ENCODE data around the gene ADAMTS2. TPM values are rescaled to one million over a fixed set of nuclear protein-coding genes. Genes with fewer than 3 reads are reported as not detected.

The ADAMTS2 gene
- total and polyA plus RNA-seq, 2 donors (not counting 1 experiment from before 2014, with no cell fraction given) = 16.2 to 70.2 TPM

DNA sequence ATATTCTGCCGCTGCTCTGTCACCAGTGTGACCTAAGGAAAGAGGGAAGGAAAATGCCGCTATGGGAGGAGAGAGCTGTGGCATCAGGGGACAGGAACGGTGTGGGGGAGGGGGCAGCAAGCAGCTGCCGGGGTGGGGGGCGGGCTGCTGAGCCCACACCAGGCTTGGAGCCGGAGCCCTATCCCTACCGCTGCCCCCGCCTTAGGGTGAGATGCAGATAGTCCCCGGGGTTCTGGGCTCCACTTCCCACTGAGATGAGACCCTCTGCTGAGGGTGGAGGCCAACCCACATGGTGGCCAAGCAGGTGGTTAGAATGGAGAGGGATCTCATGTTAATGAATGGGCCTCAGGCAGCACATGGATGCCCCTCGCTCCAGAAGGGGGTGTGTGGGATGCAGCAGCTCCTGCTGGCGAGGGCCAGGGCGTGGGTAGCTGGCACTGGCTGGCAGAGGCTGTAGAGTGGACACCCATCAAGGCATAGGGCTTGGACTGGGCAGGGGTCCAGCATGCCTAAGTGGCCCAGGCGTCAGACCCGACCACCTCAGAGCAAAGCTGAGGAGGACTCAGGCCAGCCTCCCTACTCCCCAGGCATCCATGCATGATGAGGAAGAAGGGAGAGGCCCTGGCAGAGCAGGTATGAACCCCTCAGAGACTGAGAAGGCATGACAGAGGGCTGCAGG lies 153.6 kb downstream of the ADAMTS2 start:
- no peak for TF ChIP-seq EZH2 (IDR thresholded peaks at IDR 0.05; ENCODE audit: low read length, missing control alignments)
- TF ChIP-seq, protein P1, sequence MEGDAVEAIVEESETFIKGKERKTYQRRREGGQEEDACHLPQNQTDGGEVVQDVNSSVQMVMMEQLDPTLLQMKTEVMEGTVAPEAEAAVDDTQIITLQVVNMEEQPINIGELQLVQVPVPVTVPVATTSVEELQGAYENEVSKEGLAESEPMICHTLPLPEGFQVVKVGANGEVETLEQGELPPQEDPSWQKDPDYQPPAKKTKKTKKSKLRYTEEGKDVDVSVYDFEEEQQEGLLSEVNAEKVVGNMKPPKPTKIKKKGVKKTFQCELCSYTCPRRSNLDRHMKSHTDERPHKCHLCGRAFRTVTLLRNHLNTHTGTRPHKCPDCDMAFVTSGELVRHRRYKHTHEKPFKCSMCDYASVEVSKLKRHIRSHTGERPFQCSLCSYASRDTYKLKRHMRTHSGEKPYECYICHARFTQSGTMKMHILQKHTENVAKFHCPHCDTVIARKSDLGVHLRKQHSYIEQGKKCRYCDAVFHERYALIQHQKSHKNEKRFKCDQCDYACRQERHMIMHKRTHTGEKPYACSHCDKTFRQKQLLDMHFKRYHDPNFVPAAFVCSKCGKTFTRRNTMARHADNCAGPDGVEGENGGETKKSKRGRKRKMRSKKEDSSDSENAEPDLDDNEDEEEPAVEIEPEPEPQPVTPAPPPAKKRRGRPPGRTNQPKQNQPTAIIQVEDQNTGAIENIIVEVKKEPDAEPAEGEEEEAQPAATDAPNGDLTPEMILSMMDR (conservative IDR thresholded peaks at IDR 0.05 in 1 of 2, IDR thresholded peaks at IDR 0.05 in 1 of 2; ENCODE audit: low read depth in 1 of 2, low read length in 2 of 2) = no peak
- H3K4me2 ChIP-seq (ENCODE audit: extremely low read depth, insufficient read depth, low read length) = no peak overlapping the region
- no peak overlapping the region for H2AFZ ChIP-seq (ENCODE audit: low read length)
- no peak overlapping the region for H3K9ac ChIP-seq (ENCODE audit: insufficient read depth, low read length)
- H3K4me3 ChIP-seq (replicated peaks in 1 of 4; ENCODE audit: control extremely low read depth in 1 of 4, insufficient read depth in 1 of 4, low read depth in 3 of 4, low read length in 4 of 4) = no peak overlapping the region
- no peaks in the 10 kb centered on the region for H3K79me2 ChIP-seq (ENCODE audit: control insufficient read depth, insufficient read depth, low read length)
- no peaks in the 10 kb centered on the region for H3K9me3 ChIP-seq (ENCODE audit: control insufficient read depth, insufficient read depth, low read depth, low read length)
- no peak overlapping the region for H3K27ac ChIP-seq (ENCODE audit: insufficient read depth, low read length)
- no peak for DNase-seq (ENCODE audit: low read depth in 2 of 2)
- no peaks in the 10 kb centered on the region for H3K4me1 ChIP-seq (ENCODE audit: control insufficient read depth, extremely low read depth, insufficient read depth, low read length)
- no peaks in the 10 kb centered on the region for H3K36me3 ChIP-seq (ENCODE audit: control insufficient read depth, insufficient read depth, low read length)
- H3K27me3 ChIP-seq (ENCODE audit: control insufficient read depth, insufficient read depth, low read length) = no peaks in the 10 kb centered on the region
- no peaks in the 10 kb centered on the region for H4K20me1 ChIP-seq (ENCODE audit: control insufficient read depth, extremely low read depth, insufficient read depth, low read length)

DNA sequence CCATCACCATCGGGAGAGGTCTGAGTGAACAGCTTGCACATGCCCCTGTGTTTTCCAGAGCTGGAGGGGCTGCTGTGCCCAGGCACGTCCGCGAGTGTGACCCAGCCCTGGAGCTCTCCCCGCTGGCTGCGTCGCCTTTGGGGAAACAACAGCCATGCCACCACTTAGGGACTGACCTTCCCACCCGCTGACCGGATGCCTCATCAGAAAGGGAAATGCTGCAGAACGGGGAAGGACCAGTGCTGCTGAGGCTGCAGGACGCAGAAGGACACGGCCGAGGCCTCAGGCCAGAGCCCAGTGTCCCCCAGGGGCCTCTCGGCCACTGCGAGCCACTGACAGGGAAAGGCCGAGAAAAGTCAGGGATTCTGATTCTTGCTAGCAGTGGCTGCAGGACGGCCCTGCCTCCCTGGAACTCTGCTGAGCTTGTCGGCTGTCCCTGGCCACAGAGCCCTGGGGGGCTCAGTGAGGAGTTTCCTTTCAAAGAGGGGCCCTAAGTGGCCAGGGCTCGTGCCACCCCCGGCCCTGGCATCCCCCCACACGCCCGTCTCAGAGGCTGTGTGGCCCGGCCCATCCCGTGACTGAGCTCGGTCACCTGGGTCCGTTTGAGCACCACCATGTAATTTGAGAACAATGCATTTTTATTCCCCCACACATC lies 154.3 kb downstream of the ADAMTS2 start:
- Histone ChIP-seq H3K4me2 (ENCODE audit: extremely low read depth, insufficient read depth, low read length) (no peak overlapping the region), H3K9me3 (ENCODE audit: control insufficient read depth, insufficient read depth, low read depth, low read length) (no peaks in the 10 kb centered on the region)
- TF ChIP-seq EZH2 (IDR thresholded peaks at IDR 0.05; ENCODE audit: low read length, missing control alignments) = no peak
- TF ChIP-seq, protein P1 (conservative IDR thresholded peaks at IDR 0.05 in 1 of 2, IDR thresholded peaks at IDR 0.05 in 1 of 2; ENCODE audit: low read depth in 1 of 2, low read length in 2 of 2) = no peak

GRCh38 chr5:179188636-179189035 lies 156.6 kb downstream of the ADAMTS2 start:
- Histone ChIP-seq H3K36me3 (ENCODE audit: control insufficient read depth, insufficient read depth, low read length) (no peaks in the 10 kb centered on the region), H3K79me2 (ENCODE audit: control insufficient read depth, insufficient read depth, low read length) (no peaks in the 10 kb centered on the region), H3K4me2 (ENCODE audit: extremely low read depth, insufficient read depth, low read length) (no peak overlapping the region), H2AFZ (ENCODE audit: low read length) (no peak overlapping the region), H4K20me1 (ENCODE audit: control insufficient read depth, extremely low read depth, insufficient read depth, low read length) (no peaks in the 10 kb centered on the region), H3K27me3 (ENCODE audit: control insufficient read depth, insufficient read depth, low read length) (no peaks in the 10 kb centered on the region), H3K4me3 (replicated peaks in 1 of 4; ENCODE audit: control extremely low read depth in 1 of 4, insufficient read depth in 1 of 4, low read depth in 3 of 4, low read length in 4 of 4) (no peak overlapping the region), H3K27ac (ENCODE audit: insufficient read depth, low read length) (no peak overlapping the region), H3K4me1 (ENCODE audit: control insufficient read depth, extremely low read depth, insufficient read depth, low read length) (no peaks in the 10 kb centered on the region), H3K9me3 (ENCODE audit: control insufficient read depth, insufficient read depth, low read depth, low read length) (no peaks in the 10 kb centered on the region), H3K9ac (ENCODE audit: insufficient read depth, low read length) (no peak overlapping the region)
- TF ChIP-seq, protein P1 (conservative IDR thresholded peaks at IDR 0.05 in 1 of 2, IDR thresholded peaks at IDR 0.05 in 1 of 2; ENCODE audit: low read depth in 1 of 2, low read length in 2 of 2) = no peak
- no peak for TF ChIP-seq EZH2 (IDR thresholded peaks at IDR 0.05; ENCODE audit: low read length, missing control alignments)
- DNase-seq (ENCODE audit: low read depth in 2 of 2) = no peak

More for the DNA sequence above, 154.3 kb downstream of the ADAMTS2 start:
- H3K27ac ChIP-seq (ENCODE audit: insufficient read depth, low read length) = no peak overlapping the region
- H3K9ac ChIP-seq (ENCODE audit: insufficient read depth, low read length) = no peak overlapping the region
- H3K4me3 ChIP-seq (replicated peaks in 1 of 4; ENCODE audit: control extremely low read depth in 1 of 4, insufficient read depth in 1 of 4, low read depth in 3 of 4, low read length in 4 of 4) = no peak overlapping the region
- DNase-seq (ENCODE audit: low read depth in 2 of 2) = no peak
- H2AFZ ChIP-seq (ENCODE audit: low read length) = no peak overlapping the region
- no peaks in the 10 kb centered on the region for H3K27me3 ChIP-seq (ENCODE audit: control insufficient read depth, insufficient read depth, low read length)
- no peaks in the 10 kb centered on the region for H3K79me2 ChIP-seq (ENCODE audit: control insufficient read depth, insufficient read depth, low read length)
- no peaks in the 10 kb centered on the region for H3K4me1 ChIP-seq (ENCODE audit: control insufficient read depth, extremely low read depth, insufficient read depth, low read length)
- no peaks in the 10 kb centered on the region for H4K20me1 ChIP-seq (ENCODE audit: control insufficient read depth, extremely low read depth, insufficient read depth, low read length)
- H3K36me3 ChIP-seq (ENCODE audit: control insufficient read depth, insufficient read depth, low read length) = no peaks in the 10 kb centered on the region
